Activated CD4-positive, alpha-beta T cell treated with anti-CD3 and anti-CD28 coated beads for 1 hour (primary cell): Measurements from ENCODE around the gene PNRC1.
"Not testable (repeated sequence)": the region's sequence is repeated elsewhere in the genome, so short reads cannot be mapped to it uniquely, and the experiment has no call there.

Experiments used
- DNase-seq: peaks from one replicate; pipeline ENCODE4 v3.0.0-alpha.2; 2020

Gene PNRC1

GRCh38 chr6:89063881-89064280 lies 16.7 kb upstream of the PNRC1 start:
- no peak for DNase-seq

GRCh38 chr6:89064931-89065330 lies 15.6 kb upstream of the PNRC1 start:
- DNase-seq: not testable (repeated sequence)

- not testable (repeated sequence) for DNase-seq
These were observed 14.4 kb upstream of the PNRC1 start for GRCh38 chr6:89066121-89066520.

GRCh38 chr6:89066940-89067646 lies 13.5 kb upstream of the PNRC1 start:
- DNase-seq: no peak

DNA sequence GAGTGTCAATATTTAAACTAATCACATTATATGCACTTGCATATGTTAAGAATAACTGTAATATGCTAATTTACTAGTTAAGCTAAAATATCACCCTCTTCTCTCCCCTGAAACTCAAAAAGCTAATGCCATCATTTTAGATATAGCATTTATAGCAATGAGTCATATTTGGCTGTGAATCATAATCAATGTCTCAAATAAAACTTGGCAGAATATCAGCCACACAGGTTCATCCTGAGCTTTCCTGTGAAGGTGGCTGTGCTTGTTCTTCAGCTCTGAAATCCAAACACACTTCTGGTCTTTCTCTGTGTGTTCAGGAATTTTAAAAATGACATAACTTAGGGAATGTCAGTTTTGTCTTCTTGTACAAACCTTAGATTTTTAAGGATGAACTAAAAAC lies 12.8 kb upstream of the PNRC1 start:
- no peak for DNase-seq

DNA sequence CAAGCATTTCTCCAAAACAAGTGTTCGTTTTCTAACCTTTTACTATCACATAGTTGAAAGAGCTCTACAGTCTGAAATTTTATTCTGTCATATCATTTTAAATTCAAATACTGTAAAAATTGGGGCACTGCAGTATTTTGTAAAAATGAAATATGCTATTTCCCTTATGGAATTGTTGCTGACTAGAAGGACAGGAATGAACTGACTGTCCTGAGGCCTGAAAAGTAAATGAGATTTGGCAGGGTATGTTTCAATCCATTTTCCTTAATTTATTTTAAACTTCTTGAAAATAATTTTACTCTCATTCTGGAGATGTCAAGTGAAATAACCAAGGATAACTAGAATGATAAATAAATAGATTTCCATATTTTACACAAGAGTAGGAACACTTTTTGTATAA lies 11.9 kb upstream of the PNRC1 start:
- no peak for DNase-seq

- no peak for DNase-seq
These were observed 10.9 kb upstream of the PNRC1 start for GRCh38 chr6:89069536-89070163.

DNA sequence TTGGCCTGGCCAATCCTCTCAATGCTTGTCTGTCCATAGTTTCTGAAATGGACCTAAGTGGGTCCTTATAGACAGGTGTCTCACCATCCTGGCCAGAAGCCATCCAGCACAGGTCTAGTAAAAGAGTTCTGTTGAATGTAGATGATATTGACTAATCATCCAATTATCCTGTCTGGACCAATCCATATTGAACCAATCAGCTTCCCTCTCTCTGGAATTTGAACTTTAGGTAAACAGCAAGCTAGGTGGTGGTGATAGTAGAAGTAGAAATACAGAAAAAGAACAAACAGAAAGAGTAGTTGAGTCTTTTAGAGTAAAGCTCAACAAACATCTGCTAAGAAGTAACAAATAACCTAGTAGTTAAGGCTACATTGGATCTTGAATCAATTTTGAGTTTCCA lies 9.5 kb upstream of the PNRC1 start:
- no peak for DNase-seq

DNA sequence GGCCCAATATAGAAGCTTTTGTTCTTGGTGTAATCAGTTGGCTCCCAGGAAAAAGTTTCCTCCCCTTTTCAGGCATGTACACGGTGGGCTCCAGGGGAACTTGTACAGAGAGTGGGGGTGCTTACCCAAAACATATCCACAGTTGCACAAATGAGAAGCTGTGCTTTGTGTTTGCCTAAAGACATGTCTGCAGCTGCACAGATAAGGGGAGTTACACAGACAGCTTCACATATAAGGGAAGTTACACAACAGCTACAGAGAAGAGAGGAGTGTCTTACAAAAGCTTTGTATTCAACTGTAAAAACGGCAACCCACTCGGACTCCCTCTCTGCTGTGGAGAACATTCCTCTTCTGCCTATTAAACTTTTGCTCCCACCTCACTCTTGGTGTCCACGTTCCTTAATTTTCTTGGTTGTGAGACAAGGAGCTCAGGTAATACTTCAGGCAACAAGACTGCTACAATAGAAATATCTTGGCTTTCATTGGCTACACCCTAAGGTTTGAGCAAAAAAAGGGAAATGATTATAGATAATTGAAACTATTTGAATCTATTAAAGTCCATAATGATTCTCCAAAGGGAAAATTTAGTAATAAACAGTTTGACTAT lies 7.4 kb upstream of the PNRC1 start:
- no peak for DNase-seq

DNA sequence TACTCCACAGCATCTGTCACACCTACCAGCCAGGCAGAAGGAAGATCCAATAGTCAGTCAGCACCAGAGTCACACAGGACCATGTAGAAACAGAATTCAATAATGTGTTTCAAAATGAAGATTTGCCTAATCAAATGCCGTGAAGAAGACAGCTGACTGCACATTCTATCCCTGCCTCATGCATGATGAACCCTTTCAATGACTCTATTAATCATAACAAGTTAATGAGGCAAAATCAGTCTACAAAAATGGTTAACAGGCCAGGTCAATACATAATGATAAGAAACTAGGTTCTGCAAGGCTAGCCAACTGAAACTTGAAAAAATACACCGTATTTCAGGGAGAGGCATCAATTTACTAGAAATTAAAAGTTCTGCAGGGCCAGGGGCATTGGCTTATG lies 6.7 kb upstream of the PNRC1 start:
- no peak for DNase-seq

- peak; percentile 27 for DNase-seq
These were observed 878 bp upstream of the PNRC1 start for GRCh38 chr6:89079511-89080234.

DNA sequence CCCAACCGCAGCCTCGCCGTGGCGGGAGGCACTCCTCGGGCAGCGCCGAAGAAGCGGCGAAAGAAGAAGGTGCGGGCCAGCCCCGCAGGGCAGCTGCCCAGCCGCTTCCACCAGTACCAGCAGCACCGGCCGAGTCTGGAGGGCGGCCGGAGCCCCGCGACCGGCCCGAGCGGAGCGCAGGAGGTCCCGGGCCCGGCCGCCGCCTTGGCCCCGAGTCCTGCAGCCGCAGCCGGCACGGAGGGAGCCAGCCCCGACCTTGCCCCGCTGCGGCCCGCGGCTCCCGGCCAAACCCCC lies 525 bp downstream of the PNRC1 start:
- no peak for DNase-seq

- DNase-seq: peak; percentile 99
These were observed 1.1 kb downstream of the PNRC1 start for GRCh38 chr6:89081423-89082322.

- no peak for DNase-seq
These were observed 1.9 kb downstream of the PNRC1 start for GRCh38 chr6:89082486-89082891.

DNA sequence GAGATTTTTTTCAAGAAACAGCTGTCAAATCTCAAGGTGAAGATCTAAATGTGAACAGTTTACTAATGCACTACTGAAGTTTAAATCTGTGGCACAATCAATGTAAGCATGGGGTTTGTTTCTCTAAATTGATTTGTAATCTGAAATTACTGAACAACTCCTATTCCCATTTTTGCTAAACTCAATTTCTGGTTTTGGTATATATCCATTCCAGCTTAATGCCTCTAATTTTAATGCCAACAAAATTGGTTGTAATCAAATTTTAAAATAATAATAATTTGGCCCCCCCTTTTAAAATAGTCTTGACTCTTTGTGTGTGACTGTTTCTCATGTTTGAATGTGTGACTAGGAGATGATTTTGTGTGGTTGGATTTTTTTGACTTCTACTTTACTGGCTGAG lies 4.0 kb downstream of the PNRC1 start:
- no peak for DNase-seq

DNA sequence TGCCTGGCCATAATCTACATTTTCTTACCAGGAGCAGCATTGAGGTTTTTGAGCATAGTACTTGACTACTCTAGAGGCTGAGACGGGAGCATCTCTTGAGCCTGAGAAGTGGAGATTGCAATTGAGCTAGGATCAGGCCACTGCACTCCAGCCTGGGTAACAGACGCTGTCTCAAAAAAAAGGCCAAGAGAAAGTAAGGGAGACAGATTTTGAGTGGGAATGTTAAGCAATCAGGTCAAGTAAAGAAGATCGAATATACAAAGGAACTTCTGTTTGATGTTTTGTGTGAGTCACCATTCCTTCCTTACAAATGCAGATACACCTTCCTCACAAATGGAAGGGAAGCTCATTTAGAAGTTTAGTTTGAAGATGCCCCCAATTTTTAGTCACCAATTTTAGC lies 4.4 kb downstream of the PNRC1 start:
- DNase-seq: no peak

- DNase-seq: no peak
These were observed 5.1 kb downstream of the PNRC1 start for GRCh38 chr6:89085409-89086205.

DNA sequence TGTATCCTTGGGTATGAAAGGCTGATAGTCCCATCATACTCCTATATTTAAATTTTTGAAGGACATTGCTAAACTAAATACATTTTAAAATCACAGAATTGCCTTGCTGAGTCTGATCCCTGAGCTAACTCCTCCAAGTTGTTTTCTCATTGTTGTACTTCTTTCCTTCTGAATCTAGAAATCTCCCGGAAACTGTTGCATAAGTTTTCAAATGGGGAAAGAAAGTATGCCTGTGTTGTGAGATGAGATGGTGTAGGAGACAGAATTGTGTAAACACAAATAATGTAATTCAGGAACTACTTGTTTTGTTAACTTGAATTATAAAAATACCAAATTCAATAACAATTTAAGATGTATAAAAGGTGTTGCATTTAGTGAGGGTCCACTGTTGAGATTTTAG lies 7.3 kb downstream of the PNRC1 start:
- no peak for DNase-seq

DNA sequence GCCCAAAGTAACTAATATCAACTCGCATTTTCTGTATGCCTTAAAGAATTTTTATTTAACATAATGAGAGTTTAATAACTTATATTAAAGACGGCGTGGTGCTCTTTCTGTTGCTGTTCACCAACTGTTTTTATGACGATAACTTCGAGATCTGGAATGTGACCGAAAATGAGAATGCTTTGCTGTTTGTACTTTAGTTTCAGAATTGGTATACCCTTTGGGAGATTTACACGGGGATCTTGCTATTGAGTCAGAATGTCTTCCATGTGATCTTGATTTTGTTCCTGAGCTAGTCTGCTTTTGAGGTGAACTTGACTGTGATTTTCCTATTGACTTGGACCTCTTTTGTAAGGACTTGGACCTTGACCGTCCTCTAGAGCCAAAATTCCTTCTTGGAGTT lies 17.9 kb downstream of the PNRC1 start:
- no peak for DNase-seq

- DNase-seq: no peak
These were observed 19.6 kb downstream of the PNRC1 start for GRCh38 chr6:89100114-89100513.

DNA sequence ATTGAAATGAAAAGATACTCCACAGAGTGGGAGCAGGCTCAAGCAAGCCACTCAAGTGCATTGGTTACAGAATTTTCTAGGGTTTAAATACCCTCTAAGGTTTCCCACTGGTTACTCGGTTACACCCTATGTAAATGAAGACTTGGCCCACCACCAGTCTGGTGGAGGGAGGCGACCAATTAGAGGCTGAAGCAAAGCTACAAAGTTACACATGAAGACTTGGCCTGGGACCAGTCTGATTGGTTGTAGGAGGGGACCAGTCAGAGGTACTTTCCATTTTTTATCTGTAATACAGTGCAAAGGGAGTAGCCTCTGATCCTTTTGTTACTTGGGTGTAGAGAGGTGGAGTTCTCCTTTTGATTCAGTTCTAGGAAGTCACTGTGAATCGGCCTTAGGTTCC lies 29.7 kb downstream of the PNRC1 start:
- DNase-seq: no peak

DNA sequence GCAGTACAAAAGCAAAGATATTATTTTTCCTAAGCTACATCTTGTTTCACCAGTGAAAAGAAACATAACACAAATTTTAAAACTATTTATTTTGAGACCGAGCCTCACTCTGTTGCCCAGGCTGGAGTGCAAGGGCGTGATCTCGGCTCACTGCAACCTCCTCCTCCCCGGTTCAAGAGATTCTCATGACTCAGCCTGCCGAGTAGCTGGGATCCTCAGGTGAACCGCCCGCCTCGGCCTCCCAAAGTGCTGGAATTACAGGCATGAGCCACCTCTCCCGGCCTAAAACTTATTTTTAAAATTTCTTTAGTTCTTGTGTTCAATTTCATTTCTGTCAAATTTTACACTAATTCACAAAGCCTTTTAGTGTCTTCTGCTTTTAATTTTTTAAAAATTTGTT lies 31.4 kb downstream of the PNRC1 start:
- no peak for DNase-seq
